VCaP (cell line): Measurements from ENCODE around the gene SNTG2.

Source experiments
- H3K27ac ChIP-seq: fragments of 450-650 bp; 2 replicates; pipeline ENCODE4 v1.5.1; 2017
- TF ChIP-seq, protein P1 (sequence below): fragments of 450-650 bp; conservative IDR thresholded peaks from 2 replicates; pipeline ENCODE4 v1.5.1; 2017; ENCODE audit warnings: mild to moderate bottlenecking, moderate library complexity

SNTG2 gene

DNA sequence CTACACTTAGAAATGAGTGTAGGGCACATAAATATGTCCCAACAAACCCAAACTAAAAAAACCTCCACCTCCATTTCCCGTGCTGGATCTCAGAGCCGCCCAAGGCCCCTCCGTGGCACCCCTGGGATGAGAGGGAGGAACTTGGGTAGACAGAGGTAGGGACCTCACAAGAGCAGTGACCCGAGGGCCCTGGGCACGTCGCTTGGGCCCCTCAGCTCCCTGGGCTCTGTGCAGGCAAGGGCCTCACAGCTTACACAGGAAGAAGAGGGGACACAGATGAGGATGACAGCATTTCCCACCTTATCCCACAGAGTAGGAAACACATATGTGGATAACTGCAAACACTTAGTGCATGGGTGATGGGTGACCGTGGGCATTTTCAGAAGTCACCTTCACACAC is 368.7 kb downstream of the SNTG2 start:
- TF ChIP-seq, protein P1, sequence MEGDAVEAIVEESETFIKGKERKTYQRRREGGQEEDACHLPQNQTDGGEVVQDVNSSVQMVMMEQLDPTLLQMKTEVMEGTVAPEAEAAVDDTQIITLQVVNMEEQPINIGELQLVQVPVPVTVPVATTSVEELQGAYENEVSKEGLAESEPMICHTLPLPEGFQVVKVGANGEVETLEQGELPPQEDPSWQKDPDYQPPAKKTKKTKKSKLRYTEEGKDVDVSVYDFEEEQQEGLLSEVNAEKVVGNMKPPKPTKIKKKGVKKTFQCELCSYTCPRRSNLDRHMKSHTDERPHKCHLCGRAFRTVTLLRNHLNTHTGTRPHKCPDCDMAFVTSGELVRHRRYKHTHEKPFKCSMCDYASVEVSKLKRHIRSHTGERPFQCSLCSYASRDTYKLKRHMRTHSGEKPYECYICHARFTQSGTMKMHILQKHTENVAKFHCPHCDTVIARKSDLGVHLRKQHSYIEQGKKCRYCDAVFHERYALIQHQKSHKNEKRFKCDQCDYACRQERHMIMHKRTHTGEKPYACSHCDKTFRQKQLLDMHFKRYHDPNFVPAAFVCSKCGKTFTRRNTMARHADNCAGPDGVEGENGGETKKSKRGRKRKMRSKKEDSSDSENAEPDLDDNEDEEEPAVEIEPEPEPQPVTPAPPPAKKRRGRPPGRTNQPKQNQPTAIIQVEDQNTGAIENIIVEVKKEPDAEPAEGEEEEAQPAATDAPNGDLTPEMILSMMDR = no peak
- H3K27ac ChIP-seq = no peak overlapping the region

GRCh38 chr2:1321321-1321720 is 370.7 kb downstream of the SNTG2 start:
- TF ChIP-seq, protein P1 = no peak

GRCh38 chr2:1324884-1325283 is 374.2 kb downstream of the SNTG2 start:
- TF ChIP-seq, protein P1 = no peak
- H3K27ac ChIP-seq = no peak overlapping the region

More at GRCh38 chr2:1321321-1321720, 370.7 kb downstream of the SNTG2 start:
- H3K27ac ChIP-seq = no peak overlapping the region

GRCh38 chr2:1328684-1329083 is 378.0 kb downstream of the SNTG2 start:
- TF ChIP-seq, protein P1 = no peak
- no peak overlapping the region for H3K27ac ChIP-seq

DNA sequence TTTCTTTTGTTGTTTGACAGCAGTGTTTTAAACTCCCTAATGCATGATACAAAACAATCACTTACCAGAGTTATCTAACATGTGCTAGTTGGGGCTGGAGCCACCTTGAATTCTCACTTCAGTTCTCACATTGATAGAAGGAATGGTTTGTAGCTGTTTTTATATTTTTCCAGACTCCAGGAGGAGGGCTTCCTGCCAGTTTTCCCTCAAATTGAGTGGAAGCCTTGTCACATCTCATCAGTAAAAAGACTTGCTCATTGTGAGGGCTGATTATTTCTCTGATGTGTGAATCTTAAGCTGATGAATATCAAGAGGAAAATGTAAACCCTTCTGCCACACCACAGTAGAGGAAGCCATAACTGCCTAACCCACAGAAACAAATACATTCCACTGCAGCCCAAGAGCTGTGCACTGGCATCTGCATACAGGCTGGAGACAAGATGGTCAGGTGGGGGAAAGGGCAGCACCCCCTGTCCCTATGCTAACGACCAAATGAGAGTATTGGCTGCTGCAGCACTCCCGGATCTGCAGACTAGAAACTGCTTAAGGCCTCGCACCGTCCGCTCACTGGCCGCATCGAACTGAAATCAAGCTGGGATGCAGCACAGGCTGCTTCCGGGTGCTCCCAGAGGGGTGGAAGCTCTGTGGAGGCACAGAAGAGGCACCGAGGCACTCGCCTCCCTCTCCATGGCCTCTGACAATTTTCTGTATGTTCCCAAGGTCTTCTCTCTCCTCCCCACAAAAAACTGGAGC is 388.9 kb downstream of the SNTG2 start:
- H3K27ac ChIP-seq = no peak overlapping the region
- TF ChIP-seq, protein P1 = no peak

GRCh38 chr2:1340141-1340512 is 389.5 kb downstream of the SNTG2 start:
- H3K27ac ChIP-seq = no peak overlapping the region
- TF ChIP-seq, protein P1 = no peak

GRCh38 chr2:1341404-1342120 is 390.9 kb downstream of the SNTG2 start:
- TF ChIP-seq, protein P1 = no peak
- H3K27ac ChIP-seq = no peak overlapping the region
